HL-60 (cell line): ENCODE data around the gene OSBPL8.

Source experiments
- DNase-seq, 2 experiments: peaks; one replicate each; pipeline ENCODE4 v3.0.0-alpha.2; 2010 to 2020; ENCODE audit warnings: low read depth in 1 of 2, low spot score in 1 of 2
- H3K27ac ChIP-seq: fragments of 250-450 bp; sonication (Bioruptor Pico); replicated peaks from 2 replicates; pipeline ENCODE4 v1.5.1; 2020; ENCODE audit warnings: mild to moderate bottlenecking, moderate library complexity
- H3K27me3 ChIP-seq: fragments of 250-450 bp; sonication (Bioruptor Pico); 2 replicates; pipeline ENCODE4 v1.5.1; 2021; ENCODE audit warnings: mild to moderate bottlenecking, moderate library complexity; ENCODE audit not compliant: insufficient read depth, poor library complexity, severe bottlenecking
- H3K4me3 ChIP-seq: replicated peaks from 2 replicates; pipeline ENCODE4 v1.5.1; 2011; ENCODE audit warnings: mild to moderate bottlenecking, control low read depth, low read length; ENCODE audit not compliant: insufficient read depth
- CTCF ChIP-seq: IDR thresholded peaks from one replicate; pipeline ENCODE4 v1.5.1; 2011; ENCODE audit warnings: low read length, control low read depth, inconsistent platforms; ENCODE audit not compliant: insufficient read depth
- GABPA ChIP-seq: IDR thresholded peaks from 2 replicates; pipeline ENCODE4 v1.6.1; 2012; ENCODE audit warnings: low read depth
- POLR2AphosphoS5 ChIP-seq: IDR thresholded peaks from 2 replicates; pipeline ENCODE4 v1.6.1; 2012; ENCODE audit warnings: low read depth
- REST ChIP-seq: IDR thresholded peaks from 2 replicates; pipeline ENCODE4 v1.6.1; 2012; ENCODE audit warnings: low read depth; ENCODE audit not compliant: insufficient replicate concordance
- SPI1 ChIP-seq: IDR thresholded peaks from 2 replicates; pipeline ENCODE4 v1.6.1; 2012; ENCODE audit warnings: low read depth, mild to moderate bottlenecking, borderline replicate concordance

Gene OSBPL8

GRCh38 chr12:76303365-76303764, 256.2 kb downstream of the OSBPL8 start:
- H3K4me3 ChIP-seq = no peak overlapping the region
- no peak overlapping the region for H3K27ac ChIP-seq
- no peaks in the 10 kb centered on the region for H3K27me3 ChIP-seq
- no peak for DNase-seq
- no peak for TF ChIP-seq SPI1
- no peak for TF ChIP-seq REST
- TF ChIP-seq GABPA = no peak
- TF ChIP-seq CTCF = no peak
- TF ChIP-seq POLR2AphosphoS5 = no peak
